Glomerular visceral epithelial cell (primary cell): ENCODE results near the gene GRB2.
A peak's percentile ranks its signal among the peaks of the same experiment; 100 is the strongest.
"Not testable (repeated sequence)": the region's sequence is repeated elsewhere in the genome, so short reads cannot be mapped to it uniquely, and the experiment has no call there.

ENCODE experiments used
- DNase-seq: peaks from one replicate; pipeline ENCODE4 v3.0.0-alpha.2; 2016; ENCODE audit errors: extremely low spot score

Gene GRB2

GRCh38 chr17:75387771-75388170 is 17.7 kb downstream of the GRB2 start:
- no peak for DNase-seq

- no peak for DNase-seq
Observed at GRCh38 chr17:75386430-75386829, 19.0 kb downstream of the GRB2 start.

- no peak for DNase-seq
Observed at GRCh38 chr17:75384751-75385150, 20.7 kb downstream of the GRB2 start.

- DNase-seq, result no peak
Observed at GRCh38 chr17:75383842-75384195, 21.7 kb downstream of the GRB2 start.

- DNase-seq, result no peak
Observed at GRCh38 chr17:75380750-75381149, 24.7 kb downstream of the GRB2 start.

GRCh38 chr17:75380315-75380714 is 25.2 kb downstream of the GRB2 start:
- DNase-seq, result no peak

- DNase-seq, result not testable (repeated sequence)
Observed at GRCh38 chr17:75379426-75379825, 26.1 kb downstream of the GRB2 start.

GRCh38 chr17:75373280-75373679 is 32.2 kb downstream of the GRB2 start:
- no peak for DNase-seq

GRCh38 chr17:75371981-75372380 is 33.5 kb downstream of the GRB2 start:
- DNase-seq, result no peak

GRCh38 chr17:75371339-75371738 is 34.1 kb downstream of the GRB2 start:
- DNase-seq, result no peak

- DNase-seq, result no peak
Observed at GRCh38 chr17:75370286-75370915, 35.1 kb downstream of the GRB2 start.

- not testable (repeated sequence) for DNase-seq
Observed at GRCh38 chr17:75367838-75368789, 37.4 kb downstream of the GRB2 start.

- peak; percentile 34 for DNase-seq
Observed at GRCh38 chr17:75367312-75367711, 38.2 kb downstream of the GRB2 start.

GRCh38 chr17:75366432-75366831 is 39.0 kb downstream of the GRB2 start:
- DNase-seq, result no peak

- no peak for DNase-seq
Observed at GRCh38 chr17:75365931-75366275, 39.6 kb downstream of the GRB2 start.

- DNase-seq, result no peak
Observed at GRCh38 chr17:75365009-75365930, 40.2 kb downstream of the GRB2 start.

GRCh38 chr17:75364078-75364477 is 41.4 kb downstream of the GRB2 start:
- DNase-seq, result peak; percentile 73

GRCh38 chr17:75361996-75362395 is 43.5 kb downstream of the GRB2 start:
- DNase-seq, result no peak

- DNase-seq, result no peak
Observed at GRCh38 chr17:75361344-75361743, 44.1 kb downstream of the GRB2 start.

GRCh38 chr17:75356260-75356937 is 49.1 kb downstream of the GRB2 start:
- no peak for DNase-seq

- DNase-seq, result no peak
Observed at GRCh38 chr17:75353176-75353575, 52.3 kb downstream of the GRB2 start.
